ENCODE results near the gene KIAA1671.

DNA sequence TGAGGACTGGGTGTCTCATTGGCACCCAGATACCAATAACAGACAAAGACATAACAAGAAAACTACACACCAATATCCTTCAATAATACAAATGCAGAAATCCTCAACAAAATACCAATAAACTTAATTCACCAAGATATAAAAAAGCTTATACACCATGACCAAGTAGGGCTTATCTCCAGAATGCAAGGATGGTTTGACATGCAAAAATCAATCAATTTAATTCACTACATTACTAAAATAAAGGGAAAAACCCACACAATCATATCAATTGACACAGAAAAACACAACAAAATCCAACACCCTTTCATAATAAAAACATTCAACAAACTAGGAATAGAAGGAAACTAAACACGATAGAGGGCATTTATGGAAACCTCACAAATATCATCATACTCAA is 46.6 kb upstream of the KIAA1671 start:
- no peak for TF ChIP-seq LEF1 (IDR thresholded peaks at IDR 0.05)
- TF ChIP-seq, protein P1, sequence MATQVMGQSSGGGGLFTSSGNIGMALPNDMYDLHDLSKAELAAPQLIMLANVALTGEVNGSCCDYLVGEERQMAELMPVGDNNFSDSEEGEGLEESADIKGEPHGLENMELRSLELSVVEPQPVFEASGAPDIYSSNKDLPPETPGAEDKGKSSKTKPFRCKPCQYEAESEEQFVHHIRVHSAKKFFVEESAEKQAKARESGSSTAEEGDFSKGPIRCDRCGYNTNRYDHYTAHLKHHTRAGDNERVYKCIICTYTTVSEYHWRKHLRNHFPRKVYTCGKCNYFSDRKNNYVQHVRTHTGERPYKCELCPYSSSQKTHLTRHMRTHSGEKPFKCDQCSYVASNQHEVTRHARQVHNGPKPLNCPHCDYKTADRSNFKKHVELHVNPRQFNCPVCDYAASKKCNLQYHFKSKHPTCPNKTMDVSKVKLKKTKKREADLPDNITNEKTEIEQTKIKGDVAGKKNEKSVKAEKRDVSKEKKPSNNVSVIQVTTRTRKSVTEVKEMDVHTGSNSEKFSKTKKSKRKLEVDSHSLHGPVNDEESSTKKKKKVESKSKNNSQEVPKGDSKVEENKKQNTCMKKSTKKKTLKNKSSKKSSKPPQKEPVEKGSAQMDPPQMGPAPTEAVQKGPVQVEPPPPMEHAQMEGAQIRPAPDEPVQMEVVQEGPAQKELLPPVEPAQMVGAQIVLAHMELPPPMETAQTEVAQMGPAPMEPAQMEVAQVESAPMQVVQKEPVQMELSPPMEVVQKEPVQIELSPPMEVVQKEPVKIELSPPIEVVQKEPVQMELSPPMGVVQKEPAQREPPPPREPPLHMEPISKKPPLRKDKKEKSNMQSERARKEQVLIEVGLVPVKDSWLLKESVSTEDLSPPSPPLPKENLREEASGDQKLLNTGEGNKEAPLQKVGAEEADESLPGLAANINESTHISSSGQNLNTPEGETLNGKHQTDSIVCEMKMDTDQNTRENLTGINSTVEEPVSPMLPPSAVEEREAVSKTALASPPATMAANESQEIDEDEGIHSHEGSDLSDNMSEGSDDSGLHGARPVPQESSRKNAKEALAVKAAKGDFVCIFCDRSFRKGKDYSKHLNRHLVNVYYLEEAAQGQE (IDR thresholded peaks at IDR 0.05; ENCODE audit: borderline replicate concordance) = no peak
- TF ChIP-seq, protein P1 (CRISPR knock-in tag; IDR thresholded peaks at IDR 0.05; ENCODE audit: low read depth) = no peak
